ENCODE measurements around the gene NFIX.

DNA sequence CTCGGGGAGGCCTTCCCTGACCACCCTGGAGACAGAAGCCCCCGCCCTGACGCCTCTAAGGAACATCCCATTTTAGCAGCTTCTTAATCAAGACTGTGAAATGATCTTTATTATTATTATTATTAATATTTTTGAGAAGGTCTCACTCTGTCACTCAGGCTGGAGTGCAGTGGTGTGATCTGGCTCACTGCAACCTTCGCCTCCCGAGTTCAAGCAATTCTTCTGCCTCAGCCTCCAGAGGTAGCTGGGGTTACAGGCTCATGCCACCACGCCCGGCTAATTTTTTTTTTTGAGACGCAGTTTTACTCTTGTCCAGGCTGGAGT is 29.5 kb upstream of the NFIX start:
- TF ChIP-seq, protein P1, sequence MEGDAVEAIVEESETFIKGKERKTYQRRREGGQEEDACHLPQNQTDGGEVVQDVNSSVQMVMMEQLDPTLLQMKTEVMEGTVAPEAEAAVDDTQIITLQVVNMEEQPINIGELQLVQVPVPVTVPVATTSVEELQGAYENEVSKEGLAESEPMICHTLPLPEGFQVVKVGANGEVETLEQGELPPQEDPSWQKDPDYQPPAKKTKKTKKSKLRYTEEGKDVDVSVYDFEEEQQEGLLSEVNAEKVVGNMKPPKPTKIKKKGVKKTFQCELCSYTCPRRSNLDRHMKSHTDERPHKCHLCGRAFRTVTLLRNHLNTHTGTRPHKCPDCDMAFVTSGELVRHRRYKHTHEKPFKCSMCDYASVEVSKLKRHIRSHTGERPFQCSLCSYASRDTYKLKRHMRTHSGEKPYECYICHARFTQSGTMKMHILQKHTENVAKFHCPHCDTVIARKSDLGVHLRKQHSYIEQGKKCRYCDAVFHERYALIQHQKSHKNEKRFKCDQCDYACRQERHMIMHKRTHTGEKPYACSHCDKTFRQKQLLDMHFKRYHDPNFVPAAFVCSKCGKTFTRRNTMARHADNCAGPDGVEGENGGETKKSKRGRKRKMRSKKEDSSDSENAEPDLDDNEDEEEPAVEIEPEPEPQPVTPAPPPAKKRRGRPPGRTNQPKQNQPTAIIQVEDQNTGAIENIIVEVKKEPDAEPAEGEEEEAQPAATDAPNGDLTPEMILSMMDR (IDR thresholded peaks at IDR 0.05) = no peak
- TF ChIP-seq POLR2A (IDR thresholded peaks at IDR 0.05) = no peak
